ENCODE measurements around the gene CAPZB. TPM values are rescaled to one million over a fixed set of nuclear protein-coding genes. Genes with fewer than 3 reads are reported as not detected.

Gene CAPZB
- total RNA-seq, 3 donors from 2014 or later: 112 to 114 (median 113) TPM

DNA sequence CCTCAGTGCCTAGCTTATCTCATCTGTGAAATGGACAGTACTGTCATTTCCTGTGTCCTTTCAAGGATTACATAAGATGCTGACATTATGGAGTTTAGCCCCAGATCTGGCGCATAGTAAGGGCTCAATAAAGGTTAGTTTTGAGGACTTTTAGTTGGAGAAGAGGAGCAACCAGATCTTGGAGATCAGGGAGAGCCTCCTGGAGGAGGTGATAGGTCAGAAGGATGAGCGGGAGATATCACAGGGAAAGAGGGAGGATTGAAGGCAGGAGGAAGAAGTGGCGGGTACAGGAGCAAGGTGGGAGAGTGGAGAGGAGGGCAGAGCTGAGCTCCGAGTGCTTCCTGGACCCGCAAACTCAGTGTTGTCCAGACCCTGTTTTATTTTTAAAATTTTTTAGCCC lies 155.7 kb downstream of the CAPZB start:
- Histone ChIP-seq H3K4me3 (no peak overlapping the region), H3K36me3 (no peaks in the 10 kb centered on the region), H3K27ac (no peak overlapping the region), H3K27me3 (no peaks in the 10 kb centered on the region), H3K9me3 (no peaks in the 10 kb centered on the region), H3K4me1 (no peaks in the 10 kb centered on the region)
- DNase-seq (ENCODE audit: low spot score in 2 of 2): no peak
- intact Hi-C loops (cut with DNase I; ENCODE audit: low total_unique reads): loop anchor here (10.0 kb wide), 1 partner anchor 235 kb away; no protein-coding TSS in a partner anchor
- no peak for TF ChIP-seq POLR2AphosphoS5 (IDR thresholded peaks at IDR 0.05)
- no peak for TF ChIP-seq POLR2A (IDR thresholded peaks at IDR 0.05)
- TF ChIP-seq, protein P1, sequence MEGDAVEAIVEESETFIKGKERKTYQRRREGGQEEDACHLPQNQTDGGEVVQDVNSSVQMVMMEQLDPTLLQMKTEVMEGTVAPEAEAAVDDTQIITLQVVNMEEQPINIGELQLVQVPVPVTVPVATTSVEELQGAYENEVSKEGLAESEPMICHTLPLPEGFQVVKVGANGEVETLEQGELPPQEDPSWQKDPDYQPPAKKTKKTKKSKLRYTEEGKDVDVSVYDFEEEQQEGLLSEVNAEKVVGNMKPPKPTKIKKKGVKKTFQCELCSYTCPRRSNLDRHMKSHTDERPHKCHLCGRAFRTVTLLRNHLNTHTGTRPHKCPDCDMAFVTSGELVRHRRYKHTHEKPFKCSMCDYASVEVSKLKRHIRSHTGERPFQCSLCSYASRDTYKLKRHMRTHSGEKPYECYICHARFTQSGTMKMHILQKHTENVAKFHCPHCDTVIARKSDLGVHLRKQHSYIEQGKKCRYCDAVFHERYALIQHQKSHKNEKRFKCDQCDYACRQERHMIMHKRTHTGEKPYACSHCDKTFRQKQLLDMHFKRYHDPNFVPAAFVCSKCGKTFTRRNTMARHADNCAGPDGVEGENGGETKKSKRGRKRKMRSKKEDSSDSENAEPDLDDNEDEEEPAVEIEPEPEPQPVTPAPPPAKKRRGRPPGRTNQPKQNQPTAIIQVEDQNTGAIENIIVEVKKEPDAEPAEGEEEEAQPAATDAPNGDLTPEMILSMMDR (IDR thresholded peaks at IDR 0.05): no peak

DNA sequence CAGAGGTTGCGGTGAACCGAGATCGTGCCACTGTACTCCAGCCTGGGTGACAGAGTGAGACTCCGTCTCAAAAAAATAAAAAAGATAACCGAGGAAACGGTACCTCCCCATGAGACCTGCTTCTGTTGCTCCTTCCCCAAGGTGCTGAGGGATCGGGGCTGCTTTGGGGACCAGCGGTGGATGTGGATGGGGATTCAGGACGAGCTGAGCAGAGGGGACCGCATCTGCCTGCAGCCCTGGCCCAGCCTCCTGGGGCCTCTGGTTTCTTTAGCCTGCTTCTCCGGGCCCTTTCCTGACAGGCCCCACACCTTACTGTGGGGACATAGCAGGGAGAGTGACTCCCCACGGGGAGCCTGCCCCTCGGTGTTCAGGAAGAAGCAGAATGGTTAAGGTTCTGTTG lies 156.2 kb downstream of the CAPZB start:
- no peak for TF ChIP-seq POLR2A (IDR thresholded peaks at IDR 0.05)
- TF ChIP-seq, protein P1 (IDR thresholded peaks at IDR 0.05): no peak
- no peak for TF ChIP-seq POLR2AphosphoS5 (IDR thresholded peaks at IDR 0.05)
- Histone ChIP-seq H3K27me3 (no peaks in the 10 kb centered on the region), H3K27ac (no peak overlapping the region), H3K4me3 (no peak overlapping the region), H3K9me3 (no peaks in the 10 kb centered on the region), H3K36me3 (no peaks in the 10 kb centered on the region), H3K4me1 (no peaks in the 10 kb centered on the region)
- DNase-seq (ENCODE audit: low spot score in 2 of 2): no peak
- intact Hi-C loops (cut with DNase I; ENCODE audit: low total_unique reads): no loop called here

DNA sequence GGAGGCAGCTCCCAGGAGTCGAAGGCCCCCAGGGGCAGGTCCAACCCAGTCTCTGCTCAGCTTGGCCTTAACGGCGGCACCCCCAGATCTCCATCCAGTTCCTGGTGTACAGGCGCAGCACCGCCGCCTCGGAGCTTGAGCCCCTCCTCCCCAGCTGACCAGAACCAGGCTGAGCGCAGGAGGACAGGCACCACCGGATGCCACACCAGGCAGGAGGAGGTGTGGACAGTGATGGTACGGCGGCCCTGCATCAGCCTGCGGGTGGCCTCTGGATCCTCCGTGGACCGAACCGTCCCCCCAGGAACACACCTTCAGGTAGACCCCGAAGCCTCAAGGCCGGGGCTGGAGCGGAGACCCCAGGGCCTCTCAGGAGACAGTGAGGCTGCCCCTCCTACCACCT lies 156.9 kb downstream of the CAPZB start:
- H3K27me3 ChIP-seq: no peaks in the 10 kb centered on the region
- no peaks in the 10 kb centered on the region for H3K9me3 ChIP-seq
- intact Hi-C loops (cut with DNase I; ENCODE audit: low total_unique reads): no loop called here
- H3K4me3 ChIP-seq: no peak overlapping the region
- H3K4me1 ChIP-seq: no peaks in the 10 kb centered on the region
- no peak for DNase-seq (ENCODE audit: low spot score in 2 of 2)
- TF ChIP-seq, protein P1 (IDR thresholded peaks at IDR 0.05): no peak
- no peak for TF ChIP-seq POLR2AphosphoS5 (IDR thresholded peaks at IDR 0.05)
- TF ChIP-seq POLR2A (IDR thresholded peaks at IDR 0.05): no peak
- no peak overlapping the region for H3K27ac ChIP-seq
- no peaks in the 10 kb centered on the region for H3K36me3 ChIP-seq

DNA sequence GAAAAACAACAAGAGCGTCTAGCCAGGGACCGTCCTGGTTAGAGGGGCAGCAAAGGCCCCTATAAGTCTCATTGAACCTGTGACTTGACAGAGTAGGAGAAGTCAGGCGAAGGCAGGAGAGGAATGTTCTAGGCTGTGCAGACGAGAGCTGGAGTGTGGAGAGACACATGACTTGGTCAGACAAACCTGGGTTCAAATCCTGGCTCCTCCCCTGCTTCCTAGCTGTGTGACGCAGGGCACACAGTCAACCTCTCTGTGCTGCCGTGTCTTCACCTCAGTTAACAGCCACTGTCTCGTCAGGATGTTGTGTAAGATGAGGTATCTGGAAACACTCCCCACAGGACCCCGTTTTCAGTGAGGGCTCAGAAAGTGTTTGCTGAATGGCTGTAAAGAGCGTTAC lies 157.6 kb downstream of the CAPZB start:
- no peaks in the 10 kb centered on the region for H3K36me3 ChIP-seq
- no peaks in the 10 kb centered on the region for H3K9me3 ChIP-seq
- no peak for DNase-seq (ENCODE audit: low spot score in 2 of 2)
- intact Hi-C loops (cut with DNase I; ENCODE audit: low total_unique reads): no loop called here
- H3K27me3 ChIP-seq: no peaks in the 10 kb centered on the region
- TF ChIP-seq POLR2AphosphoS5 (IDR thresholded peaks at IDR 0.05): no peak
- no peak for TF ChIP-seq POLR2A (IDR thresholded peaks at IDR 0.05)
- TF ChIP-seq, protein P1 (IDR thresholded peaks at IDR 0.05): no peak
- H3K4me3 ChIP-seq: no peak overlapping the region
- no peaks in the 10 kb centered on the region for H3K4me1 ChIP-seq
- H3K27ac ChIP-seq: no peak overlapping the region

- intact Hi-C loops (cut with DNase I; ENCODE audit: low total_unique reads): no loop called here
- H3K36me3 ChIP-seq: no peaks in the 10 kb centered on the region
- no peak for DNase-seq (ENCODE audit: low spot score in 2 of 2)
- no peaks in the 10 kb centered on the region for H3K4me1 ChIP-seq
- no peaks in the 10 kb centered on the region for H3K27me3 ChIP-seq
- H3K4me3 ChIP-seq: no peak overlapping the region
- H3K27ac ChIP-seq: no peak overlapping the region
- no peaks in the 10 kb centered on the region for H3K9me3 ChIP-seq
- TF ChIP-seq, protein P1 (IDR thresholded peaks at IDR 0.05): no peak
- no peak for TF ChIP-seq POLR2A (IDR thresholded peaks at IDR 0.05)
- TF ChIP-seq POLR2AphosphoS5 (IDR thresholded peaks at IDR 0.05): no peak
Observed at GRCh38 chr1:19327301-19327700, 158.0 kb downstream of the CAPZB start.

All from breast epithelium (tissue), 4 donors.